AG20443 (cell line): ENCODE data around the gene NUP54.
A peak's percentile ranks its signal among the peaks of the same experiment; 100 is the strongest.

Source experiments
- DNase-seq: peaks from one replicate; pipeline ENCODE4 v3.0.0; 2012; ENCODE audit warnings: low spot score, mixed read lengths

Gene NUP54, protein sequence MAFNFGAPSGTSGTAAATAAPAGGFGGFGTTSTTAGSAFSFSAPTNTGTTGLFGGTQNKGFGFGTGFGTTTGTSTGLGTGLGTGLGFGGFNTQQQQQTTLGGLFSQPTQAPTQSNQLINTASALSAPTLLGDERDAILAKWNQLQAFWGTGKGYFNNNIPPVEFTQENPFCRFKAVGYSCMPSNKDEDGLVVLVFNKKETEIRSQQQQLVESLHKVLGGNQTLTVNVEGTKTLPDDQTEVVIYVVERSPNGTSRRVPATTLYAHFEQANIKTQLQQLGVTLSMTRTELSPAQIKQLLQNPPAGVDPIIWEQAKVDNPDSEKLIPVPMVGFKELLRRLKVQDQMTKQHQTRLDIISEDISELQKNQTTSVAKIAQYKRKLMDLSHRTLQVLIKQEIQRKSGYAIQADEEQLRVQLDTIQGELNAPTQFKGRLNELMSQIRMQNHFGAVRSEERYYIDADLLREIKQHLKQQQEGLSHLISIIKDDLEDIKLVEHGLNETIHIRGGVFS

DNA sequence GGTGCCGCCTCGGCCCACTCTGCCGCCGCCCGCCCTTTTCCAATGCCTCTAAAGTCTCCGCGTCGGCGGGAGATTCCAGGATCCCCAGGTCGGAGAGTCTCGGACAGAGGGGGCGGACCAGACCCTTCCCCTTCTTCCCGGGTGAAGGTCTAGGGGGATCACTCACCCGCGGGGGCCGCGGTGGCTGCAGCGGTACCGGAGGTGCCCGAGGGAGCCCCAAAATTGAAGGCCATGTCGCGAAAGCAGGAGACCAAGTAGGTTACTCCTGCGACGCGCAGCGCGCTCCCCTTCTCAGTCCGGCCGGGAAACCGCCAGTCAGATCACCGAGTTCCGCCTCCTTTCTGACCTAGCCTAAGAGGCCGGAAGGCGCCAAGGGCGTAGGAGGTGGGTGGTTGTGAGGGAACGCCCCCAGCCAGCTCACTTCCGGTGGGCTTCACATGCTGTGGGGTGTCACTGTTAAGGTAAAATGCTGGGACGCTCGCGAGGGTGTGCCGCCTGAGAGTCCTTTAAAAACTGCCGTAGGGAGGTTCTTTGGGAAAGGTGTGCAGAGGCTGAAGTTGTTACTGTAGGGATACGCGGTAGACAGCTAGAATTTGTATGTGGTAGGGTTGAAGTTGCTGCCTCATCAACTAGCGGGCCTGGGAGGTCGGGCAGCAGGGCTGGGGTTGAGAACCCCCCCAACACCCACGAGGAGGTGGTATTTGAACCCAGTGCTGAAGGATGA, at the start of gene NUP54:
Gene NUP54, minus strand, starts transcription at position 256 of the 724 bp plus-strand sequence. Its CDS starts 23 bp downstream, at position 233.
- peak; percentile 97 for DNase-seq

DNA sequence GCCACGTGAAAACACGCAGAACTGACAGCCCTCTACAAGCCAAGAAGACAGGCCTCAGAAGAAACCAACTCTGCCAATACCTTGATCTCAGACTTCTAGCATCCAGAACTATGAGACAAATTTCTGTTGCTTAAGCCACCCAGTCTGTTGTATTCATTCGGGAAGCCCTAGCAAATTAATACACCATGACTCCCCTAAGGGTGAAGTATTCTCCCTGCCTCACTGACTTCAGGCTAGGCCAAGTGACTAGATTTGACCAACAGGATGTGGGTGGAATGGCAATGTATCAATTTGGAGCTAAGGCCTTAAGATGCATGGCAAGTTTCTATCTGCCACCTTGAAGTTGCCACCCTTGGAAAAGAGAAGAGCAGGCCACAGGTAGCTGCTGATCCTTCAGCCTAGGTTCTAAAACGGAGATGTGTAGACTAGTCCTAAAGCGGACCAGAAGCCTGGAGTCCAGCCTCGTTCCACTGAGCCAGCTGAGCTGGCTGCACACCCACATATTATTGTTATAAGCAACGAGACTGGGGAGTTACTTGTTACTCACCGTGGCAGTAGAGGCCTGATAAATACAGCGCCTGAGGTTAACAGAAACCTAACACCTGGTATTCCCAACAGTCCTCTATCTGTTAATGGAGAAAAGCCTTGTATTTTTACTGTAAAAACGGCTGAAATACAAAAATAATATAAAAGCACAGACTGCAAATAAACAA, 49.0 kb upstream of the NUP54 start:
- no peak for DNase-seq

DNA sequence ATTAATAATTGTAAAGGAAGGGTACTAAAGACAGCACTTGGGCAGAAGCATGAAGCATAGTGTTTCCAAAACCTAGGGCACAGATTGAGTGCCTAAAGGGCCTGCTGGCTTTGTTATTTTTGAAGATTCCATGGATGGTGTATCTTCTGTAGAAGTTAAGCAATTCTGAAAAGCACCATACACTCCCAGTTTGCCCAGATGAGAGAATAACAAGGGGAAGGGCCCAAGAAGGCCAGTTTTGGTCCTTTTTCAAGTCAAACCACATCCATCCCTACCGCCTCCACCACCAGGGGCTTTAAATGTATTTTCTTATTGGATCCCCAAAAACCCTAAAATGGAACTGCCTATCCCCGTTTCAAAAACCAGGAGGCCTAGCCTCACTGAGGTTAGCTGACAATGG, 48.2 kb upstream of the NUP54 start:
- no peak for DNase-seq

DNA sequence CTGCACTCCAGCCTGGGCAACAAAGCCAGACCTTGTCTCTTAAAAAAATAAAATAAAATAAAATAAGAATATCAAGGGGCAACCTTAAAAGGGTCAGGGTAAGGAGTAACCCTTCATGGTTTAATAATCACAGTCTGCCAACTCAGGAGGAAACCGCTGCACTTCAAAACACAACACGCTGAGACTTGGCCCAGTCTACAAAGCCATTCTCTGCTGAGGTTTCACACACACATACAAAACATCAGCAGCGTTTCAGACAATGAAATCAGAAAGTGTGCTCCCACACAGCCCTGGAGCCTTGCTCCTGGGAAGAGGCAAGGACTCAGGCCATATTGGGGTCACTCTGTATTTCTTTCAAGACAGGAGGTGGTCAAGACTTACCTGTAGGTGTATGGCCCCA, 47.1 kb upstream of the NUP54 start:
- DNase-seq: no peak

DNA sequence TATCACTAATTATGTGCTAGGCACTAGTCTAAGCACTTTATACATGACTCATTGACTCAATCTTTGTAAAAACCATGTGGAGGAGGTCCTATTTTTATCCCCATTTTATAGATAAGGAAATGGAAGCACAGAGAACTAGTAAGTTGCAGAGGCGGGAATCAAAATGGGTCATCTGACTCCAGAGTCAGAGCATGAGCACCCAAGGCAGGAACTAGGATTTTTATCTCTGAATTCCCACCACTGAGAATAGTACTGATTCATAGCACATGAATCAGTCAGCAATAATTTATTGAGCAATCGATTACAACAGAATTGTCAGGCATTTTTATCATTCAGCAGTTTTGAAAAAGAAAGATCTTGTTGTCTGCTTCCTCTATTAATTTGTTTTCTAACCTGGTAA, 46.1 kb upstream of the NUP54 start:
- peak; percentile 86 for DNase-seq

DNA sequence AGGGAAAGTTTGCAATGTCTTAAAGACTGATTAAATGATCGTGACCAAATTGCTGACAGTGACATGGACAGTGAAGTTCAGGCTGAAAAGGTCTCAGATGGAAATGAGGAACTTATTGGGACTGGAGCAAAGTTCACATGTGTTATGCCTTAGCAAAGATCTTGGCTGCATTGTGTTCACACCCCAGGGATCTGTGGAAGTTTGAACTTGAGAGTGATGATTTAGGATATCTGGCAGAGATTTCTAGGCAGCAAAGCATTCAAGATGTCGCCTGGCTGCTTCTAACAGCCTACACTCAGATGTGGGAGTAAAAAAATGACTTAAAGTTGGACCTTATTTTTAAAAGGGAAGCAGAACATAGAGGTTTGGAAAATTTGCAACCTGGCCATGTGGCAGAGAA, 44.0 kb upstream of the NUP54 start:
- no peak for DNase-seq

GRCh38 chr4:76188557-76188956, 40.4 kb upstream of the NUP54 start:
- DNase-seq: no peak

GRCh38 chr4:76188149-76188548, 40.0 kb upstream of the NUP54 start:
- no peak for DNase-seq

DNA sequence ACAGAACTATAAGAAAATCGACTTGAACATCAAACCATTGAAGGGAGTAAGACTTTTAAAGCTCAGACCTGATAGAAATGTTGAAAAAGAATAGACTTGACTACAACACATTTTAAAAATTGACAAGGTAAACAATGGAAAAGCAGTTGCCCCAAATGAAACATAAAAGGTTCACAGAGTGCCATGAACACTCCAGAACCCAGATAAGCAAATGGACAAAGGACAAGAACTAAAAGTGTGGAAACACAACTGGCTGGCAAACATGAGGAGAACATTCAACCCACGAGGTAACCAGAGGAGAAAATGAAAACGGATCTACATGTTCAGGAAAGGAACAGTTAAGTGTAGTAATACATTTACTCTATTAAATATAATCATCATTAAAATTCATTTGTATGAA, 39.0 kb upstream of the NUP54 start:
- no peak for DNase-seq

DNA sequence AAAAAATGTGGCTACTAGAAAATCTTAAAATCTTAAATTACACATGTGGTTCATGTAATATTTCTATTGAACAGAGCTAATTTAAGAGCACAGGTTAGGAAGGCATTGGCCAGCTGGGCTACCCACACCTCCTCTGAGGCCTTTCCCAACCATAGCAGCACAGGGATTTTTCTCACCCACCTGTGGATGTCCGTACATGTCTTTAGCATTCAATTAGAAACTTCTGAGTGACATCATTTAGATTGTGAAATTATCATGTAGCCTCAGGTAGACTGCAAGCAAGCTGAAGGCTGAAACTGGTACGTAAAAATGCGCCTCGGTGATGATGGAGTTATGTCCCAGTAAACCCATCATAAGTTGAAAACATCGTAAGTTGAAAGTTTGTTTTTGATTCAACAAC, 34.3 kb upstream of the NUP54 start:
- DNase-seq: no peak

- peak; percentile 87 for DNase-seq
Observed at GRCh38 chr4:76179398-76180318, 31.5 kb upstream of the NUP54 start.

GRCh38 chr4:76178296-76178695, 30.1 kb upstream of the NUP54 start:
- DNase-seq: no peak

- no peak for DNase-seq
Observed at GRCh38 chr4:76177709-76178108, 29.5 kb upstream of the NUP54 start.

DNA sequence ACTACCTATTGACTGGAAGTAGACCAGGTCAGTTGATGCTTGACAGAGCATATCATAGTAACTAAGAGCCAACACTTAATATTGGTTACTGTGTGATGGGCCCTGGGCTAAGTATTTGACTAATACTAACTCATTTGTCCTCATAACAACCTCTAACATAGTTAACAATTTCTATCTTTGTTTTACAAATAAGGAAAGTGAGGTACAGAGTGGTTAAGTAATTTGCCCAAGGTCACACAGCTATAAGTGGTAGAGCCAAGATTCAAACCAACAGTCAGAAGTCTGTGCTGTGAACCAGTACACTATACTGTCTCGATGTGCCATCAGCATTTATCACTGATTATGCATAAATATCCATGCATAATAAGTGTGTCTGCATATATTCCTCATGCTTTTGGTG, 27.1 kb upstream of the NUP54 start:
- DNase-seq: no peak

- no peak for DNase-seq
Observed at GRCh38 chr4:76174216-76174615, 26.0 kb upstream of the NUP54 start.

GRCh38 chr4:76168688-76169087, 20.5 kb upstream of the NUP54 start:
- no peak for DNase-seq

DNA sequence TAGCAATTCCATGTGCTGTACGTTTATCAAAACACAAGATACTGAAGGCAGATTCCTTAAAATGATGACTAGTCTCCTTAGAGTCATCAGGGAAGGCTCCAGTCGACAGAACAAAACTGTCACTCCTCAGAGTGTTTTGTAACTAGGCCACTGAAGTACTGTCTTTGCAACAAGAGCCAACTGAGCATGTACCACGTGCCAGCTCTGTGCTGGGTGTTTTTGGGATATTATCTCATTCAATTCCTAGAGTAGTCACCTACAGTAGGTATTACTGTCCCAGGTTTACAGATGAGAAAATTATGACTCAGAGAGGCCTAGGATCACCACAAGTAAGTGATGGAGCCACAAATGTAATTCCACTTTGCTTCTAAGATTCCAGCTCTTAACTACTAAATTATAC, 18.3 kb upstream of the NUP54 start:
- DNase-seq: no peak

- DNase-seq: no peak
Observed at GRCh38 chr4:76160355-76160754, 12.2 kb upstream of the NUP54 start.

GRCh38 chr4:76156635-76157034, 8.4 kb upstream of the NUP54 start:
- no peak for DNase-seq

DNA sequence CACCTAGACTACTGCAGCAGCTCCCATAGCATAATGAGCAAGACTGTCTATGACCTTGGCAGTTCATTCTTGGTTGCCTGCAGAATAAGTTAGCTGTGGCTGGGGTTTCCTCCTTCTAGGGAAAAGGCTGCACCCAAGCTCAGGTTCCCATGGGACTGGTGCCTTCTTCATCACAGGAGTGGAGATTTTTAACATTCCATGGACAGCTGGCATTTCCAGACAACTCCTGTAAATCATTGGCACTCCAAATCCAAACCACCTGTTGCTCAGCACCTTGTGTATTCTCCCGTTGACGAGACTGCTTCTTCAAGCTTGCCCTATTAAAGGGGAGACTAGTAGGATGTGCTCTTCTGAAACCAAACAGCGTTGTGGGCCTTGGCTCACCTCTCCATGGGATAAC, 7.8 kb upstream of the NUP54 start:
- DNase-seq: no peak

GRCh38 chr4:76153356-76153755, 5.2 kb upstream of the NUP54 start:
- DNase-seq: no peak
